Esophagus muscularis mucosa (tissue), 4 donors: ENCODE results near the gene NEU4. TPM values are rescaled to one million over a fixed set of nuclear protein-coding genes. Genes with fewer than 3 reads are reported as not detected.
"Not testable (repeated sequence)": the region's sequence is repeated elsewhere in the genome, so short reads cannot be mapped to it uniquely, and the experiment has no call there.

Experiments
- DNase-seq: peaks from one replicate; pipeline ENCODE4 v3.0.0-alpha.2; 2017; ENCODE audit errors: extremely low spot score
- H3K27ac ChIP-seq, 4 donors: fragments of 200-600 bp; sonication (generic); replicated peaks in 1 of 4; 1 replicate in 3 of 4; 2 replicates in 1 of 4; pipeline ENCODE4 v1.5.1; 2016 to 2019; ENCODE audit warnings: mild to moderate bottlenecking in 1 of 4
- H3K27me3 ChIP-seq, 4 donors: fragments of 200-600 bp; sonication (generic); one replicate each; pipeline versions ENCODE4 v1.5.1 to v1.6.0; 2016 to 2019
- H3K36me3 ChIP-seq, 4 donors: fragments of 200-600 bp; sonication (generic); one replicate each; pipeline ENCODE4 v1.5.1; 2016 to 2019
- H3K4me1 ChIP-seq, 4 donors: fragments of 200-600 bp; sonication (generic); one replicate each; pipeline ENCODE4 v1.5.1; 2016 to 2019
- H3K4me3 ChIP-seq, 4 donors: fragments of 200-600 bp; sonication (generic); 1 replicate in 2 of 4; 2 replicates in 2 of 4; pipeline ENCODE4 v1.5.1; 2016 to 2019; ENCODE audit warnings: mild to moderate bottlenecking in 4 of 4, moderate library complexity in 1 of 4
- H3K9me3 ChIP-seq, 4 donors: fragments of 200-600 bp; sonication (generic); 1 replicate in 3 of 4; 2 replicates in 1 of 4; pipeline ENCODE4 v1.5.1; 2016 to 2019
- EP300 ChIP-seq: sonication (generic); formaldehyde crosslinking; IDR thresholded peaks from one replicate; pipeline ENCODE4 v1.6.1; 2017; ENCODE audit warnings: antibody characterized with exemption
- POLR2A ChIP-seq: fragments of 450-650 bp; IDR thresholded peaks from one replicate; pipeline ENCODE4 v1.6.1; 2017; ENCODE audit warnings: antibody characterized with exemption, moderate library complexity, mild to moderate bottlenecking, low read depth
- POLR2AphosphoS5 ChIP-seq, 2 donors: sonication (generic); formaldehyde crosslinking; IDR thresholded peaks; one replicate each; pipeline ENCODE4 v1.6.1; 2017; ENCODE audit warnings: antibody characterized with exemption in 2 of 2
- WGBS: methylation state at CpG from one replicate; pipeline ENCODE4 v1.1.5; 2018; 5-methylcytosine and 5-hydroxymethylcytosine counted together
- intact Hi-C: fragments of 100-400 bp; cut with DNase I; formaldehyde crosslinking; loops from one replicate; pipeline ENCODE4 v1.15.1; 2023
- total RNA-seq, 4 donors: library from RNA; depleted of rRNA; stranded (reverse); fragments of >200 nt; gene quantifications; one replicate each; pipeline versions ENCODE4 v1.1.0 to v1.2.1, GENCODE V29; 2016
- TF ChIP-seq, protein P1 (sequence below), 3 experiments: fragments of 200-600 bp in 2 of 3; fragments of 450-650 bp in 1 of 3; sonication (generic) in 2 of 3; IDR thresholded peaks; one replicate each; pipeline ENCODE4 v1.5.1; 2017 to 2019; ENCODE audit warnings: antibody characterized with exemption in 3 of 3, mild to moderate bottlenecking in 2 of 3, moderate library complexity in 1 of 3

Gene NEU4
- total RNA-seq, 4 donors from 2014 or later, result 1.5 to 5.4 TPM; not detected in 2

DNA sequence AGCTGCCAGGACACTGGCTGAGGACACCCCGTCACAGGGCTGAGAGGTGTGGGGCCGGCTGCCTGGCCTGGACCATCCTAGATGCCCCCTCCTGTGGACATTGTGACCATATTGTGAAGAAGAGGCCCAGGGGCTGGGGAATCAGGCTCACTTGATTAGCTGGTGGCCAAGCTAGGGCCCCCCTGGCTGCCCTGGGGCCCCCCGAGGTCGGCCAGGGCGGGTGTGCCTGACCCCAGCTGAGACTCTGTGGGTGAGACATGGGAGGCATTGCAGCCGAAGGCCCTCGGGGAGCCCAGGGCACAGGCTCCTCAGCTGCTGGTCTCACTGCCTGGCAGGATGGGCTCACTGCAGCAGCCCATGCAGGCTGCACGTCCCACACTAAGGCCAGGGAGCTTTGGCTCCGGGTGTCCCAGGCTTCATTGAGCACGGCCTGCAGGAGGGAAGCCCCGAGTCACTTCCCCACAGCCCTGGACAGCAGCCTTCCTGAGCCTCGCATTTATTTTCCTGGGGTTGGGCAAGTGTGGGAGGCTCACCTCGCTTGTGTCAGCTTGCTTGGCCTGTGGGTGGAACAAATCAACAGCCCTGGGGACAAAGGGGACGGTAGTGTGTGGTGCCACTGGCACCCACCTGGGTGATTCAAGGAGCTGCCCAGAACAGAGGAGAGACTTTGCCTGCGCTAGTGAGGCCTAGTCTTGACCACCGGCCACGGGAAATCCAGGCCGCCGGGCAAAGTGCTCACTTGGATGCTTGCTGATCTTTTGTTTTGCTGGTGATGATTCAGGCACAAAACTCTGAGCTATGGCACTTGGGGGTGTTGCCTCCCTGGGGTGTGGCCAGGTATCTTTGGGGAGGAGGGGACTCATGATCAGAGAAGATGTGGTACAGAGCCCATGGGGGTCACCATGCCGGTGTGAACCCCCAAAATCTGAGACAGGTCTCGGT is 31.0 kb upstream of the NEU4 start:
- Histone ChIP-seq H3K4me3 (no peak overlapping the region), H3K27me3 (peaks cover 0 to 49% (median 7%) of the 10 kb centered on the region in 4 donors), H3K27ac (no peak overlapping the region), H3K36me3 (no peaks in the 10 kb centered on the region), H3K9me3 (no peaks in the 10 kb centered on the region), H3K4me1 (peaks cover 0 to 4% (median 0%) of the 10 kb centered on the region in 4 donors)
- no peak for TF ChIP-seq EP300
- no peak for TF ChIP-seq POLR2AphosphoS5 (IDR thresholded peaks at IDR 0.05)
- TF ChIP-seq POLR2A, result no peak
- TF ChIP-seq, protein P1, sequence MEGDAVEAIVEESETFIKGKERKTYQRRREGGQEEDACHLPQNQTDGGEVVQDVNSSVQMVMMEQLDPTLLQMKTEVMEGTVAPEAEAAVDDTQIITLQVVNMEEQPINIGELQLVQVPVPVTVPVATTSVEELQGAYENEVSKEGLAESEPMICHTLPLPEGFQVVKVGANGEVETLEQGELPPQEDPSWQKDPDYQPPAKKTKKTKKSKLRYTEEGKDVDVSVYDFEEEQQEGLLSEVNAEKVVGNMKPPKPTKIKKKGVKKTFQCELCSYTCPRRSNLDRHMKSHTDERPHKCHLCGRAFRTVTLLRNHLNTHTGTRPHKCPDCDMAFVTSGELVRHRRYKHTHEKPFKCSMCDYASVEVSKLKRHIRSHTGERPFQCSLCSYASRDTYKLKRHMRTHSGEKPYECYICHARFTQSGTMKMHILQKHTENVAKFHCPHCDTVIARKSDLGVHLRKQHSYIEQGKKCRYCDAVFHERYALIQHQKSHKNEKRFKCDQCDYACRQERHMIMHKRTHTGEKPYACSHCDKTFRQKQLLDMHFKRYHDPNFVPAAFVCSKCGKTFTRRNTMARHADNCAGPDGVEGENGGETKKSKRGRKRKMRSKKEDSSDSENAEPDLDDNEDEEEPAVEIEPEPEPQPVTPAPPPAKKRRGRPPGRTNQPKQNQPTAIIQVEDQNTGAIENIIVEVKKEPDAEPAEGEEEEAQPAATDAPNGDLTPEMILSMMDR (IDR thresholded peaks at IDR 0.05), result no peak
- DNase-seq, result no peak
- intact Hi-C loops, result no loop called here
- 90% methylated on average over 17 of the region's 21 CpGs for WGBS

DNA sequence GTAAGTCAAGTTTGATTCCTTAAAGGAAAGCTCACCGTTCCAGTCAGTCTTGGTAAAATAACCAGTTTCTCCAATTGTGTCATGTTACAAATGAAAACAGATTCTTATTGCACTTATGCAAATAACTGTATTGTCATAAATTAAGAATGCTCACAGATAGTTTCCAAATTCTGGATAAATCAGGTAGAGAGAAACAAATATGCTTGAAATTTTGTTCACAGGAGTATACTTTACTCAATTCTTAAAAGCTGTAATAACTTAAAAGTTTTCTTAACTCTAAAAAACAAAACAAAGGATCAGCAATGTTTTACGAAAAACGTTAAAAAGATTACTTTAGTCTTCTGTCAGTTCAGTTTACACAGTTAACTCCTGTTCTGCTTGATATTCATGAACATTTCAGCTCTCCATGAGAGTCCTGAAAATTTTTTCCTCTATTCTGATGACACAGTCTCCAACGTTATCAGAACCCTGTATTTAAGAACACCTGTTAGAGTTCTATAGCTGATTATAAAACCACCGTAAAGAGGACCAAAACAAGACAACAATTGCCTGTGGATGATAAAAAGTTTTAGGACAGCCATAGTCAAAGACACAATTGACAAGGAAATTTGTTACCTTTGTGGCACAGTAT is 27.9 kb upstream of the NEU4 start:
- no peak for DNase-seq
- peaks cover 0 to 18% (median 0%) of the 10 kb centered on the region in 4 donors for H3K27me3 ChIP-seq
- no peaks in the 10 kb centered on the region for H3K36me3 ChIP-seq
- TF ChIP-seq POLR2AphosphoS5 (IDR thresholded peaks at IDR 0.05) (no peak), POLR2A (no peak), EP300 (no peak)
- TF ChIP-seq, protein P1 (IDR thresholded peaks at IDR 0.05), result no peak
- H3K4me3 ChIP-seq, result no peak overlapping the region
- H3K9me3 ChIP-seq, result no peaks in the 10 kb centered on the region
- intact Hi-C loops, result no loop called here
- no peaks in the 10 kb centered on the region for H3K4me1 ChIP-seq
- H3K27ac ChIP-seq, result no peak overlapping the region
- 90% methylated on average over 5 of the region's 5 CpGs for WGBS

DNA sequence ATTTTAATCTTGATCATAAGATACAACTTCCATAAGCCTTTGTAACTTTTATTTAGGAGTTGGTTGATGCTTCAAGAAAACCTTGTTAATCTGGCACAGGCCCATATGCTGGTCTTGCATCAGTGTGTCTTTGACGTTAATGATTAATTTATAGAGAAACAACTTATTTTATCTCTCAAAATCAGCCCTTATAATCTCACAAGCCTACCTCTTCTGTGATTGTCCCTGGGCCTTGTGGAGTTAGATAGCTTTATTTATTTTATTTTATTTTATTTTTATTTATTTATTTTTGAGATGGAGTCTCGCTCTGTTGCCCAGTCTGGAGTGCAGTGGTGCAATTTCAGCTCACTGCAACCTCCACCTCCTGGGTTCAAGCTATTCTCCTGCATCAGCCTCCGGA is 26.9 kb upstream of the NEU4 start:
- H3K27me3 ChIP-seq, H3K4me3 ChIP-seq, H3K9me3 ChIP-seq, intact Hi-C loops, H3K27ac ChIP-seq, H3K4me1 ChIP-seq, H3K36me3 ChIP-seq, DNase-seq: not testable (repeated sequence)
- 93% methylated on average over 3 of the region's 3 CpGs for WGBS

GRCh38 chr2:241788135-241788534 is 20.9 kb upstream of the NEU4 start:
- H3K9me3 ChIP-seq, result no peaks in the 10 kb centered on the region
- 83% methylated on average over 4 of the region's 4 CpGs for WGBS

DNA sequence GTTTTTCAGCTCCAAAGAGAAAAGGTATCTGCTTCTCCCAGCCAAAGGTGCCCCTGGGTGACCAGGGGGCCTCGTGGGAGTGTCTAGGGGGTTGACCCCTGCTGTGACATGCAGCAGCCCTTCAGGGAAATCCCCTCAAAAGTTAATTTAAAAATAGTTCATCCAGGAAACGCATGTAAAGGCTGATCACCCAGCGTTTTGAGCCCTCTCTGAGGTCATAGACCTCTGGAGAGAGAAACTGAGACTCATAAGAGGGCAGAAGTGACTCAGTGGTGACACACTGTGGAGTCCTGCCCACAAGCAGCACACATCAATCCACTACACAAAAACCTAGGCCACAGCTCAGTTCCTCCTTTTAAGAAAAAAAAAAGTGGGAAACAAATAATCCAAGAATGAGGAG is 20.4 kb upstream of the NEU4 start:
- H3K27me3 ChIP-seq, result no peaks in the 10 kb centered on the region
- H3K4me3 ChIP-seq, result no peak overlapping the region
- H3K27ac ChIP-seq, result no peak overlapping the region
- no peaks in the 10 kb centered on the region for H3K9me3 ChIP-seq
- no peaks in the 10 kb centered on the region for H3K4me1 ChIP-seq
- 40% methylated on average over 3 of the region's 3 CpGs for WGBS
- no peaks in the 10 kb centered on the region for H3K36me3 ChIP-seq
- TF ChIP-seq, protein P1 (IDR thresholded peaks at IDR 0.05), result no peak
- no peak for TF ChIP-seq POLR2A
- TF ChIP-seq EP300, result no peak
- TF ChIP-seq POLR2AphosphoS5 (IDR thresholded peaks at IDR 0.05), result no peak
- intact Hi-C loops, result no loop called here
- no peak for DNase-seq

More at GRCh38 chr2:241788135-241788534, 20.9 kb upstream of the NEU4 start:
- H3K27me3 ChIP-seq, result no peaks in the 10 kb centered on the region
- no peak for DNase-seq
- H3K4me3 ChIP-seq, result no peak overlapping the region
- no peaks in the 10 kb centered on the region for H3K36me3 ChIP-seq
- no peak for TF ChIP-seq EP300
- TF ChIP-seq, protein P1 (IDR thresholded peaks at IDR 0.05), result no peak
- TF ChIP-seq POLR2AphosphoS5 (IDR thresholded peaks at IDR 0.05), result no peak
- TF ChIP-seq POLR2A, result no peak
- H3K27ac ChIP-seq, result no peak overlapping the region
- intact Hi-C loops, result no loop called here
- H3K4me1 ChIP-seq, result no peaks in the 10 kb centered on the region

GRCh38 chr2:241791385-241791784 is 17.6 kb upstream of the NEU4 start:
- H3K27me3 ChIP-seq, H3K36me3 ChIP-seq, H3K4me3 ChIP-seq, intact Hi-C loops, DNase-seq, H3K4me1 ChIP-seq, H3K27ac ChIP-seq, H3K9me3 ChIP-seq: not testable (repeated sequence)
- 73% methylated on average over 3 of the region's 3 CpGs for whole genome bisulfite sequencing
